ENCODE data around the gene HNF1A. TPM values are rescaled to one million over a fixed set of nuclear protein-coding genes. Genes with fewer than 3 reads are reported as not detected.
"Not testable (repeated sequence)": the region's sequence is repeated elsewhere in the genome, so short reads cannot be mapped to it uniquely, and the experiment has no call there.

The HNF1A gene
- total and polyA plus RNA-seq, 2 donors (not counting 1 experiment from before 2014, with no cell fraction given), result not detected

- no peak overlapping the region for H3K9ac ChIP-seq (ENCODE audit: insufficient read depth, low read length)
- DNase-seq (ENCODE audit: low read depth in 2 of 2), result no peak
- TF ChIP-seq CTCF (conservative IDR thresholded peaks at IDR 0.05 in 1 of 2, IDR thresholded peaks at IDR 0.05 in 1 of 2; ENCODE audit: low read depth in 1 of 2, low read length in 2 of 2) (no peak), EZH2 (IDR thresholded peaks at IDR 0.05; ENCODE audit: low read length, missing control alignments) (no peak)
- no peaks in the 10 kb centered on the region for H3K79me2 ChIP-seq (ENCODE audit: control insufficient read depth, insufficient read depth, low read length)
- no peak overlapping the region for H2AFZ ChIP-seq (ENCODE audit: low read length)
- H3K4me2 ChIP-seq (ENCODE audit: extremely low read depth, insufficient read depth, low read length), result no peak overlapping the region
- peaks cover 2% of the 10 kb centered on the region for H3K27me3 ChIP-seq (ENCODE audit: control insufficient read depth, insufficient read depth, low read length)
- no peaks in the 10 kb centered on the region for H3K36me3 ChIP-seq (ENCODE audit: control insufficient read depth, insufficient read depth, low read length)
- H3K4me3 ChIP-seq (replicated peaks in 1 of 4; ENCODE audit: control extremely low read depth in 1 of 4, insufficient read depth in 1 of 4, low read depth in 3 of 4, low read length in 4 of 4), result no peak overlapping the region
- H3K9me3 ChIP-seq (ENCODE audit: control insufficient read depth, insufficient read depth, low read depth, low read length), result no peaks in the 10 kb centered on the region
- no peak overlapping the region for H3K27ac ChIP-seq (ENCODE audit: insufficient read depth, low read length)
- H4K20me1 ChIP-seq (ENCODE audit: control insufficient read depth, extremely low read depth, insufficient read depth, low read length), result no peaks in the 10 kb centered on the region
- H3K4me1 ChIP-seq (ENCODE audit: control insufficient read depth, extremely low read depth, insufficient read depth, low read length), result no peaks in the 10 kb centered on the region
These were observed 36.4 kb upstream of the HNF1A start for GRCh38 chr12:120941846-120942405.

- peaks cover 2% of the 10 kb centered on the region for H3K27me3 ChIP-seq (ENCODE audit: control insufficient read depth, insufficient read depth, low read length)
- no peaks in the 10 kb centered on the region for H4K20me1 ChIP-seq (ENCODE audit: control insufficient read depth, extremely low read depth, insufficient read depth, low read length)
- TF ChIP-seq EZH2 (IDR thresholded peaks at IDR 0.05; ENCODE audit: low read length, missing control alignments) (no peak), CTCF (conservative IDR thresholded peaks at IDR 0.05 in 1 of 2, IDR thresholded peaks at IDR 0.05 in 1 of 2; ENCODE audit: low read depth in 1 of 2, low read length in 2 of 2) (no peak)
These were observed 34.9 kb upstream of the HNF1A start for GRCh38 chr12:120943482-120943881.

GRCh38 chr12:120944645-120945217 lies 33.6 kb upstream of the HNF1A start:
- H3K27me3 ChIP-seq (ENCODE audit: control insufficient read depth, insufficient read depth, low read length), result peaks cover 2% of the 10 kb centered on the region
- H3K4me3 ChIP-seq (replicated peaks in 1 of 4; ENCODE audit: control extremely low read depth in 1 of 4, insufficient read depth in 1 of 4, low read depth in 3 of 4, low read length in 4 of 4), result no peak overlapping the region
- H2AFZ ChIP-seq (ENCODE audit: low read length), result no peak overlapping the region

More at GRCh38 chr12:120943482-120943881, 34.9 kb upstream of the HNF1A start:
- Histone ChIP-seq H3K4me3 (replicated peaks in 1 of 4; ENCODE audit: control extremely low read depth in 1 of 4, insufficient read depth in 1 of 4, low read depth in 3 of 4, low read length in 4 of 4) (no peak overlapping the region), H3K4me1 (ENCODE audit: control insufficient read depth, extremely low read depth, insufficient read depth, low read length) (no peaks in the 10 kb centered on the region), H2AFZ (ENCODE audit: low read length) (no peak overlapping the region), H3K79me2 (ENCODE audit: control insufficient read depth, insufficient read depth, low read length) (no peaks in the 10 kb centered on the region), H3K9me3 (ENCODE audit: control insufficient read depth, insufficient read depth, low read depth, low read length) (no peaks in the 10 kb centered on the region), H3K36me3 (ENCODE audit: control insufficient read depth, insufficient read depth, low read length) (no peaks in the 10 kb centered on the region), H3K9ac (ENCODE audit: insufficient read depth, low read length) (no peak overlapping the region), H3K4me2 (ENCODE audit: extremely low read depth, insufficient read depth, low read length) (no peak overlapping the region), H3K27ac (ENCODE audit: insufficient read depth, low read length) (no peak overlapping the region)
- no peak for DNase-seq (ENCODE audit: low read depth in 2 of 2)

GRCh38 chr12:120945516-120945915 lies 32.8 kb upstream of the HNF1A start:
- H3K27ac ChIP-seq (ENCODE audit: insufficient read depth, low read length); H3K27me3 ChIP-seq (ENCODE audit: control insufficient read depth, insufficient read depth, low read length); DNase-seq (ENCODE audit: low read depth in 2 of 2); H3K4me2 ChIP-seq (ENCODE audit: extremely low read depth, insufficient read depth, low read length); H3K9ac ChIP-seq (ENCODE audit: insufficient read depth, low read length); H3K4me3 ChIP-seq (replicated peaks in 1 of 4; ENCODE audit: control extremely low read depth in 1 of 4, insufficient read depth in 1 of 4, low read depth in 3 of 4, low read length in 4 of 4); H3K9me3 ChIP-seq (ENCODE audit: control insufficient read depth, insufficient read depth, low read depth, low read length); H2AFZ ChIP-seq (ENCODE audit: low read length); H3K36me3 ChIP-seq (ENCODE audit: control insufficient read depth, insufficient read depth, low read length); H4K20me1 ChIP-seq (ENCODE audit: control insufficient read depth, extremely low read depth, insufficient read depth, low read length); H3K4me1 ChIP-seq (ENCODE audit: control insufficient read depth, extremely low read depth, insufficient read depth, low read length); H3K79me2 ChIP-seq (ENCODE audit: control insufficient read depth, insufficient read depth, low read length): not testable (repeated sequence)

More at GRCh38 chr12:120944645-120945217, 33.6 kb upstream of the HNF1A start:
- Histone ChIP-seq H3K9me3 (ENCODE audit: control insufficient read depth, insufficient read depth, low read depth, low read length) (no peaks in the 10 kb centered on the region), H3K4me1 (ENCODE audit: control insufficient read depth, extremely low read depth, insufficient read depth, low read length) (no peaks in the 10 kb centered on the region), H3K36me3 (ENCODE audit: control insufficient read depth, insufficient read depth, low read length) (no peaks in the 10 kb centered on the region), H3K4me2 (ENCODE audit: extremely low read depth, insufficient read depth, low read length) (no peak overlapping the region), H4K20me1 (ENCODE audit: control insufficient read depth, extremely low read depth, insufficient read depth, low read length) (no peaks in the 10 kb centered on the region), H3K79me2 (ENCODE audit: control insufficient read depth, insufficient read depth, low read length) (no peaks in the 10 kb centered on the region), H3K9ac (ENCODE audit: insufficient read depth, low read length) (no peak overlapping the region), H3K27ac (ENCODE audit: insufficient read depth, low read length) (no peak overlapping the region)
- peak; percentile 11 to 44 for DNase-seq (ENCODE audit: low read depth in 2 of 2)
- TF ChIP-seq CTCF (conservative IDR thresholded peaks at IDR 0.05 in 1 of 2, IDR thresholded peaks at IDR 0.05 in 1 of 2; ENCODE audit: low read depth in 1 of 2, low read length in 2 of 2) (peak; percentile 81 to 82), EZH2 (IDR thresholded peaks at IDR 0.05; ENCODE audit: low read length, missing control alignments) (no peak)

All from fibroblast of lung (primary cell).